HEK293 (cell line): ENCODE results near the gene MRPL21.

Source experiments
- BCL6B ChIP-seq: fragments of 450-650 bp; formaldehyde crosslinking; IDR thresholded peaks from 2 replicates; pipeline ENCODE4 v1.5.1; 2017; ENCODE audit warnings: missing biosample characterization, missing genetic modification characterization
- EGR2 ChIP-seq: fragments of 450-650 bp; formaldehyde crosslinking; IDR thresholded peaks from 2 replicates; pipeline ENCODE4 v1.5.1; 2016; ENCODE audit warnings: low read depth, missing biosample characterization, missing genetic modification characterization
- GLI4 ChIP-seq: fragments of 450-650 bp; formaldehyde crosslinking; IDR thresholded peaks from 2 replicates; pipeline ENCODE4 v1.5.1; 2016; ENCODE audit warnings: missing biosample characterization, missing genetic modification characterization
- PBX3 ChIP-seq: sonication (generic); formaldehyde crosslinking; IDR thresholded peaks from 2 replicates; pipeline ENCODE4 v1.8.1; 2022; ENCODE audit warnings: mild to moderate bottlenecking, moderate library complexity, missing genetic modification reagents
- REPIN1 ChIP-seq: fragments of 450-650 bp; formaldehyde crosslinking; IDR thresholded peaks from 2 replicates; pipeline ENCODE4 v1.5.1; 2017; ENCODE audit warnings: missing biosample characterization, missing genetic modification characterization, low read depth
- ZBTB26 ChIP-seq: fragments of 450-650 bp; formaldehyde crosslinking; optimal IDR thresholded peaks from 2 replicates; pipeline ENCODE3; 2016; ENCODE audit warnings: missing biosample characterization, mild to moderate bottlenecking, missing genetic modification characterization
- ZNF221 ChIP-seq: fragments of 450-650 bp; formaldehyde crosslinking; IDR thresholded peaks from 2 replicates; pipeline ENCODE4 v1.5.1; 2017; ENCODE audit warnings: missing biosample characterization, missing genetic modification characterization, borderline replicate concordance
- ZNF248 ChIP-seq: fragments of 450-650 bp; formaldehyde crosslinking; IDR thresholded peaks from 2 replicates; pipeline ENCODE4 v1.5.1; 2017; ENCODE audit warnings: missing biosample characterization, missing genetic modification characterization
- ZNF274 ChIP-seq, 2 experiments: fragments of 200-500 bp in 1 of 2; fragments of 450-650 bp in 1 of 2; sonication (Bioruptor generic) in 1 of 2; formaldehyde crosslinking in 1 of 2; IDR thresholded peaks; 2 replicates each; pipeline versions ENCODE4 v1.5.1 to v1.6.1; 2014 to 2016; ENCODE audit warnings: borderline replicate concordance in 1 of 2, inconsistent platforms in 1 of 2, low read length in 1 of 2, missing biosample characterization in 1 of 2, missing genetic modification characterization in 1 of 2
- ZNF280D ChIP-seq: fragments of 450-650 bp; formaldehyde crosslinking; IDR thresholded peaks from 2 replicates; pipeline ENCODE4 v1.5.1; 2016; ENCODE audit warnings: missing biosample characterization, missing genetic modification characterization
- ZNF600 ChIP-seq: fragments of 450-650 bp; formaldehyde crosslinking; IDR thresholded peaks from 2 replicates; pipeline ENCODE4 v1.5.1; 2016; ENCODE audit warnings: missing biosample characterization, missing genetic modification characterization
- ZNF701 ChIP-seq: fragments of 450-650 bp; formaldehyde crosslinking; IDR thresholded peaks from 2 replicates; pipeline ENCODE4 v1.5.1; 2016; ENCODE audit warnings: missing biosample characterization, missing genetic modification characterization
- ZNF768 ChIP-seq: fragments of 450-650 bp; formaldehyde crosslinking; IDR thresholded peaks from 2 replicates; pipeline ENCODE4 v1.5.1; 2018; ENCODE audit warnings: missing biosample characterization, mild to moderate bottlenecking, missing genetic modification characterization
- ZNF792 ChIP-seq: fragments of 450-650 bp; formaldehyde crosslinking; IDR thresholded peaks from 2 replicates; pipeline ENCODE4 v1.5.1; 2016; ENCODE audit warnings: missing biosample characterization, missing genetic modification characterization

The MRPL21 gene

GRCh38 chr11:68841718-68842426 is 61.8 kb downstream of the MRPL21 start, which contains the start of gene CPT1A (continued):
- TF ChIP-seq ZNF280D (tag by site-specific recombination): no peak
- TF ChIP-seq EGR2: no peak
- no peak for TF ChIP-seq ZNF792 (tag by site-specific recombination)
- peak; percentile 29 for TF ChIP-seq ZBTB26 (tag by site-specific recombination)
- TF ChIP-seq ZNF274 (IDR thresholded peaks at IDR 0.05; ENCODE audit: low read length): no peak
- no peak for TF ChIP-seq ZNF274 (tag by site-specific recombination; IDR thresholded peaks at IDR 0.05; ENCODE audit: borderline replicate concordance)
- no peak for TF ChIP-seq ZNF701 (tag by site-specific recombination)
- TF ChIP-seq BCL6B (tag by site-specific recombination): no peak
- TF ChIP-seq GLI4 (tag by site-specific recombination): no peak
- TF ChIP-seq ZNF248 (tag by site-specific recombination): no peak
- TF ChIP-seq ZNF768 (tag by site-specific recombination): no peak
- no peak for TF ChIP-seq ZNF221 (tag by site-specific recombination)
- no peak for TF ChIP-seq ZNF600
- 0 out of 2 replicates have a peak, but pooled peaks have one; percentile 42 for TF ChIP-seq PBX3
- no peak for TF ChIP-seq REPIN1 (tag by site-specific recombination)
- TF ChIP-seq, all 188 proteins: peak for 4
